Adrenal gland (tissue), 5 donors: Measurements from ENCODE around the gene MRPL28.
A peak's percentile ranks its signal among the peaks of the same experiment; 100 is the strongest.

Source experiments
- CTCF ChIP-seq, 6 experiments: fragments of 450-650 bp in 4 of 6; fragments of 200-600 bp in 2 of 6; sonication (generic) in 1 of 6; IDR thresholded peaks; 1 replicate in 5 of 6; 2 replicates in 1 of 6; pipeline versions ENCODE4 v1.5.1 to v1.8.0; 2016 to 2021; ENCODE audit warnings: antibody characterized with exemption in 6 of 6, mild to moderate bottlenecking in 2 of 6, moderate library complexity in 1 of 6
- POLR2A ChIP-seq, 2 donors: fragments of 450-650 bp; IDR thresholded peaks; one replicate each; pipeline ENCODE4 v1.6.1; 2017; ENCODE audit warnings: antibody characterized with exemption in 2 of 2, mild to moderate bottlenecking in 2 of 2, moderate library complexity in 1 of 2
- donor health status: DM: no; HTN: no; CAD: no.

GRCh38 chr16:349211-349610 lies 21.1 kb downstream of the MRPL28 start:
- TF ChIP-seq CTCF (IDR thresholded peaks at IDR 0.05), result no peak
- TF ChIP-seq POLR2A (IDR thresholded peaks at IDR 0.05), result peak in 1 of 2 donors; percentile 40
